Stimulated activated CD8-positive, alpha-beta memory T cell treated with anti-CD3 and anti-CD28 coated beads, Interleukin-7, amount 100 ng/mL, for 4 hours (primary cell): ENCODE measurements around the gene MT1F.

ENCODE experiments used
- DNase-seq, 2 donors: peaks; one replicate each; pipeline ENCODE4 v3.0.0-alpha.2; 2020; ENCODE audit warnings: low read depth in 2 of 2

MT1F gene

GRCh38 chr16:56700195-56700594 lies 42.4 kb downstream of the MT1F start:
- DNase-seq: no peak

GRCh38 chr16:56700631-56701030 lies 42.9 kb downstream of the MT1F start:
- no peak for DNase-seq

- DNase-seq: no peak
Observed at GRCh38 chr16:56701534-56701933, 43.8 kb downstream of the MT1F start.

GRCh38 chr16:56702836-56703235 lies 45.1 kb downstream of the MT1F start:
- no peak for DNase-seq
